K562 (cell line): Measurements from ENCODE around the gene BDKRB2. TPM values are rescaled to one million over a fixed set of nuclear protein-coding genes. Genes with fewer than 3 reads are reported as not detected.

Source experiments
- ATAC-seq: fragments of 200-7000 bp; cut with Tn5 transposase; 3 replicates; pipeline ENCODE4 v1.9.1; 2020; ENCODE audit warnings: moderate library complexity
- BruUV-seq: library from RNA; stranded (reverse); fragments of 400-500 nt; replicated peaks from 2 replicates; lab custom pipeline; 2021; lab: Mats Ljungman, UMichigan
- CTCF ChIA-PET: fragments of 300-600 bp; formaldehyde crosslinking; extraction: SDS; loops from one replicate; lab custom pipeline; 2021; ENCODE audit warnings: low intra/inter-chr PET ratio; lab: Yijun Ruan, JAX
- POLR2A ChIA-PET: fragments of 300-600, 350-650 bp; sonication (Branson Sonifier 250); formaldehyde crosslinking; extraction: SDS; loops from one replicate; lab custom pipeline; 2021; ENCODE audit warnings: antibody characterized with exemption, inconsistent platforms; lab: Yijun Ruan, JAX
- DNase-seq, 4 experiments: peaks; one replicate each; pipeline versions ENCODE4 v3.0.0 to v3.0.0-alpha.2; 2011 to 2018; ENCODE audit warnings: low spot score in 3 of 4, mixed read lengths in 3 of 4; ENCODE audit errors: extremely low read depth in 1 of 4
- FAIRE-seq: peaks from 2 replicates; lab custom pipeline; 2011; peaks lifted over from hg19 to GRCh38; lab: Jason Lieb, UNC
- H2AFZ ChIP-seq: 2 replicates; pipeline ENCODE4 v1.6.0; 2011; ENCODE audit warnings: low read depth, low read length, control low read depth, inconsistent platforms
- H3K27ac ChIP-seq: fragments of 200-600 bp; 3 replicates; pipeline ENCODE4 v1.8.0; 2011; ENCODE audit warnings: low read depth, mild to moderate bottlenecking, control low read depth, inconsistent platforms, low read length, moderate library complexity, mixed read lengths; ENCODE audit errors: extremely low read depth
- H3K27me3 ChIP-seq, 2 experiments: fragments of 300-600 bp in 1 of 2; 2 replicates in 1 of 2; 3 replicates in 1 of 2; pipeline versions ENCODE4 v1.6.0 to v1.8.0; 2011; ENCODE audit warnings: inconsistent platforms in 2 of 2, low read length in 2 of 2, mild to moderate bottlenecking in 1 of 2, mixed read lengths in 1 of 2, moderate library complexity in 1 of 2; ENCODE audit not compliant: control insufficient read depth in 2 of 2, insufficient read depth in 2 of 2
- H3K36me3 ChIP-seq: fragments of 300-600 bp; 3 replicates; pipeline ENCODE4 v1.8.0; 2011; ENCODE audit warnings: mild to moderate bottlenecking, low read length, inconsistent platforms; ENCODE audit not compliant: control insufficient read depth, insufficient read depth
- H3K4me1 ChIP-seq, 2 experiments: fragments of 200-600 bp in 1 of 2; replicated peaks in 1 of 2; 2 replicates in 1 of 2; 3 replicates in 1 of 2; pipeline versions ENCODE4 v1.5.1 to v1.8.0; 2011; ENCODE audit warnings: inconsistent platforms in 2 of 2, low read length in 2 of 2, mild to moderate bottlenecking in 1 of 2, mixed read lengths in 1 of 2, moderate library complexity in 1 of 2; ENCODE audit not compliant: control insufficient read depth in 2 of 2, insufficient read depth in 2 of 2
- H3K4me2 ChIP-seq: 2 replicates; pipeline ENCODE4 v1.6.1; 2011; ENCODE audit warnings: low read length, control low read depth, inconsistent platforms, mixed read lengths; ENCODE audit not compliant: insufficient read depth
- H3K4me3 ChIP-seq: fragments of 200-600 bp; sonication (generic), shearing (Covaris generic); 2 replicates; pipeline ENCODE4 v1.5.1; 2016; ENCODE audit warnings: control low read depth, inconsistent platforms
- H3K79me2 ChIP-seq: fragments of 200-600 bp; 3 replicates; pipeline ENCODE4 v1.8.0; 2011; ENCODE audit warnings: low read length, inconsistent platforms; ENCODE audit not compliant: control insufficient read depth, insufficient read depth
- H3K9ac ChIP-seq, 2 experiments: 2 replicates each; pipeline versions ENCODE4 v1.6.0 to v1.6.1; 2011; ENCODE audit warnings: low read depth in 2 of 2, low read length in 2 of 2, control low read depth in 1 of 2, inconsistent platforms in 1 of 2, mild to moderate bottlenecking in 1 of 2, mixed read lengths in 1 of 2; ENCODE audit not compliant: insufficient read depth in 1 of 2
- H3K9me1 ChIP-seq: one replicate; pipeline ENCODE4 v1.6.0; 2011; ENCODE audit warnings: inconsistent platforms, mild to moderate bottlenecking, low read length, moderate library complexity; ENCODE audit not compliant: control insufficient read depth, insufficient read depth
- H3K9me3 ChIP-seq: replicated peaks from 2 replicates; pipeline ENCODE4 v1.5.1; 2011; ENCODE audit warnings: low read depth, low read length, inconsistent platforms; ENCODE audit not compliant: control insufficient read depth, insufficient read depth
- H4K20me1 ChIP-seq: replicated peaks from 2 replicates; pipeline ENCODE4 v1.6.1; 2011; ENCODE audit warnings: low read length, inconsistent platforms, mixed read lengths; ENCODE audit not compliant: control insufficient read depth, insufficient read depth
- ELF1 ChIP-seq: fragments of 200-800 bp; sonication (Bioruptor generic); IDR thresholded peaks from 2 replicates; pipeline ENCODE4 v1.6.1; 2016; ENCODE audit warnings: missing genetic modification characterization, missing compliant biosample characterization
- KLF1 ChIP-seq: fragments of 450-650 bp; IDR thresholded peaks from 2 replicates; pipeline ENCODE4 v1.6.1; 2016; ENCODE audit warnings: missing genetic modification characterization, missing compliant biosample characterization
- MTA1 ChIP-seq: fragments of 450-650 bp; IDR thresholded peaks from 2 replicates; pipeline ENCODE4 v1.6.1; 2017; ENCODE audit warnings: borderline replicate concordance
- ZFP30 ChIP-seq: fragments of 250-450 bp; sonication (Bioruptor Pico); IDR thresholded peaks from 2 replicates; pipeline ENCODE4 v1.8.0; 2022; ENCODE audit warnings: moderate library complexity, mild to moderate bottlenecking, inconsistent platforms, borderline replicate concordance
- WGBS: fragments of 100-300 bp; shearing (Covaris generic); methylation state at CpG from one replicate; pipeline ENCODE4 v1.1.6; 2016; ENCODE audit warnings: low coverage, mixed read lengths; ENCODE audit not compliant: insufficient coverage; ENCODE audit errors: missing lambda C conversion rate; 5-methylcytosine and 5-hydroxymethylcytosine counted together
- in situ Hi-C: fragments of 300-500 bp; cut with MboI; formaldehyde crosslinking; loops from 4 replicates; pipeline ENCODE4 v1.15.0; 2018; ENCODE audit warnings: inconsistent platforms, mixed read lengths
- intact Hi-C: fragments of 100-400 bp; cut with micrococcal nuclease; formaldehyde crosslinking; loops from 2 replicates; pipeline ENCODE4 v1.14.2; 2022
- polyA plus RNA-seq, 8 experiments: library from polyadenylated mRNA; depleted of rRNA in 4 of 8; stranded (reverse) in 5 of 8; unstranded in 3 of 8; fragments of >200 nt; fragmentation: Nextera tagmentation in 2 of 8; fragmentation: Illumina TruSeq in 1 of 8; extraction: Ambion mirVana in 2 of 8; extraction: Trizol in 1 of 8; gene quantifications; 2 replicates each; pipeline versions ENCODE4 v1.2.1 to v1.2.3, GENCODE V29; 2011 to 2014; ENCODE audit warnings: inconsistent platforms in 1 of 8, missing spikeins in 1 of 8
- total RNA-seq, 7 experiments: library from RNA; depleted of rRNA in 6 of 7; stranded (reverse); fragments of >200 nt in 6 of 7; fragmentation: Illumina TruSeq in 2 of 7; extraction: Trizol in 2 of 7; gene quantifications; 2 replicates each; pipeline versions ENCODE4 v1.2.1 to v1.2.3, GENCODE V29; 2011 to 2021; ENCODE audit warnings: low replicate concordance in 1 of 7
- TF ChIP-seq, protein P1 (sequence below): sonication (generic); formaldehyde crosslinking; IDR thresholded peaks from 2 replicates; pipeline ENCODE4 v1.8.1; 2023; ENCODE audit warnings: mild to moderate bottlenecking, missing genetic modification reagents, moderate library complexity
- TF ChIP-seq, protein P2 (sequence below): fragments of 250-450 bp; sonication (Bioruptor Pico); IDR thresholded peaks from 2 replicates; pipeline ENCODE4 v1.9.0; 2021; ENCODE audit warnings: mild to moderate bottlenecking

BDKRB2 gene
- total and polyA plus RNA-seq, 9 of the 15 experiments (the other 6 are each of a cell fraction or from before 2014, with no cell fraction given): 0.02 TPM; not detected in 8

GRCh38 chr14:96214793-96215192, 10.2 kb downstream of the BDKRB2 start:
- in situ Hi-C loops: no loop called here

More at GRCh38 chr14:96214793-96215192, 10.2 kb downstream of the BDKRB2 start:
- Histone ChIP-seq H3K4me2 (no peak overlapping the region), H3K4me1 (no peaks in the 10 kb centered on the region), H3K9me1 (no peaks in the 10 kb centered on the region), H3K79me2 (no peaks in the 10 kb centered on the region), H3K9ac (no peak overlapping the region), H3K27me3 (peaks cover 0 to 25% of the 10 kb centered on the region in 2 experiments; a peak in 3 of 5 replicates), H3K9me3 (no peaks in the 10 kb centered on the region), H3K27ac (no peak overlapping the region), H2AFZ (no peak overlapping the region), H3K36me3 (no peaks in the 10 kb centered on the region), H3K4me3 (no peak overlapping the region), H4K20me1 (no peaks in the 10 kb centered on the region; the same call in 1 of the 2 replicates)
- WGBS: 0% methylated on average over 4 of the region's 4 CpGs
- FAIRE-seq (no peak), ATAC-seq (no peak), DNase-seq (no peak)
- BruUV-seq: no TSS peak
- POLR2A ChIA-PET: no interaction called here
- CTCF ChIA-PET: no interaction called here
- intact Hi-C loops: no loop called here
- no peak for TF ChIP-seq ZFP30
- no peak for TF ChIP-seq KLF1
- TF ChIP-seq, protein P1, sequence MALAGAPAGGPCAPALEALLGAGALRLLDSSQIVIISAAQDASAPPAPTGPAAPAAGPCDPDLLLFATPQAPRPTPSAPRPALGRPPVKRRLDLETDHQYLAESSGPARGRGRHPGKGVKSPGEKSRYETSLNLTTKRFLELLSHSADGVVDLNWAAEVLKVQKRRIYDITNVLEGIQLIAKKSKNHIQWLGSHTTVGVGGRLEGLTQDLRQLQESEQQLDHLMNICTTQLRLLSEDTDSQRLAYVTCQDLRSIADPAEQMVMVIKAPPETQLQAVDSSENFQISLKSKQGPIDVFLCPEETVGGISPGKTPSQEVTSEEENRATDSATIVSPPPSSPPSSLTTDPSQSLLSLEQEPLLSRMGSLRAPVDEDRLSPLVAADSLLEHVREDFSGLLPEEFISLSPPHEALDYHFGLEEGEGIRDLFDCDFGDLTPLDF (CRISPR knock-in tag): no peak
- no peak for TF ChIP-seq MTA1
- TF ChIP-seq, protein P2, sequence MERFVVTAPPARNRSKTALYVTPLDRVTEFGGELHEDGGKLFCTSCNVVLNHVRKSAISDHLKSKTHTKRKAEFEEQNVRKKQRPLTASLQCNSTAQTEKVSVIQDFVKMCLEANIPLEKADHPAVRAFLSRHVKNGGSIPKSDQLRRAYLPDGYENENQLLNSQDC (CRISPR knock-in tag): no peak
- TF ChIP-seq ELF1 (tag): no peak
